HL-60 (cell line): ENCODE data around the gene ARSJ.

Experiments
- CTCF ChIP-seq: IDR thresholded peaks from one replicate; pipeline ENCODE4 v1.5.1; 2011; ENCODE audit warnings: low read length, control low read depth, inconsistent platforms; ENCODE audit not compliant: insufficient read depth
- GABPA ChIP-seq: IDR thresholded peaks from 2 replicates; pipeline ENCODE4 v1.6.1; 2012; ENCODE audit warnings: low read depth
- POLR2AphosphoS5 ChIP-seq: IDR thresholded peaks from 2 replicates; pipeline ENCODE4 v1.6.1; 2012; ENCODE audit warnings: low read depth
- REST ChIP-seq: IDR thresholded peaks from 2 replicates; pipeline ENCODE4 v1.6.1; 2012; ENCODE audit warnings: low read depth; ENCODE audit not compliant: insufficient replicate concordance
- SPI1 ChIP-seq: IDR thresholded peaks from 2 replicates; pipeline ENCODE4 v1.6.1; 2012; ENCODE audit warnings: low read depth, mild to moderate bottlenecking, borderline replicate concordance

- TF ChIP-seq POLR2AphosphoS5: no peak
- no peak for TF ChIP-seq CTCF
- no peak for TF ChIP-seq REST
- TF ChIP-seq SPI1: no peak
- TF ChIP-seq GABPA: no peak
Observed at GRCh38 chr4:113978105-113978504, 1.3 kb downstream of the ARSJ start.
